B cell (primary cell): ENCODE measurements around the gene ENDOV. TPM values are rescaled to one million over a fixed set of nuclear protein-coding genes. Genes with fewer than 3 reads are reported as not detected.

Experiments
- ATAC-seq: fragments of 200-7000 bp; cut with Tn5 transposase; one replicate; pipeline ENCODE4 v1.10.0; 2021; ENCODE audit warnings: low read depth, mild to moderate bottlenecking, moderate number of reproducible peaks, moderate library complexity
- CTCF ChIA-PET: fragments of 350-600 bp; sonication (Branson Sonifier 250); formaldehyde crosslinking; loops from one replicate; lab custom pipeline; 2021; ENCODE audit warnings: antibody characterized with exemption, inconsistent platforms; lab: Charles Lee
- POLR2A ChIA-PET: fragments of 350-600 bp; sonication (Branson Sonifier 250); formaldehyde crosslinking; loops from one replicate; lab custom pipeline; 2021; ENCODE audit warnings: antibody characterized with exemption; lab: Charles Lee
- DNase-seq: peaks from one replicate; pipeline ENCODE4 v3.0.0; 2013
- H2AFZ ChIP-seq: 2 replicates; pipeline ENCODE4 v1.6.1; 2012; ENCODE audit warnings: mild to moderate bottlenecking, low read depth, low read length; ENCODE audit not compliant: insufficient read depth, poor library complexity, severe bottlenecking
- H3K27ac ChIP-seq, 2 donors: 1 replicate in 1 of 2; 2 replicates in 1 of 2; pipeline ENCODE4 v1.5.1; 2012 to 2013; ENCODE audit warnings: low read length in 2 of 2, mild to moderate bottlenecking in 2 of 2, moderate library complexity in 1 of 2
- H3K27me3 ChIP-seq, 4 experiments: fragments of 200-600 bp in 1 of 4; sonication (generic) in 1 of 4; replicated peaks in 1 of 4; 1 replicate in 2 of 4; 2 replicates in 2 of 4; pipeline versions ENCODE4 v1.6.1 to v1.7.0; 2013 to 2016; ENCODE audit warnings: low read length in 3 of 4, mild to moderate bottlenecking in 2 of 4, mixed read lengths in 1 of 4, moderate library complexity in 1 of 4; ENCODE audit not compliant: insufficient read depth in 4 of 4, control insufficient read depth in 3 of 4; ENCODE audit errors: control extremely low read depth in 1 of 4
- H3K36me3 ChIP-seq, 2 experiments: replicated peaks in 1 of 2; 1 replicate in 1 of 2; 2 replicates in 1 of 2; pipeline versions ENCODE4 v1.6.1 to v1.7.1; 2013; ENCODE audit warnings: low read length in 1 of 2; ENCODE audit not compliant: insufficient read depth in 2 of 2, control insufficient read depth in 1 of 2; ENCODE audit errors: control extremely low read depth in 1 of 2, extremely low read depth in 1 of 2
- H3K4me1 ChIP-seq, 2 donors: fragments of 200-600 bp in 1 of 2; sonication (generic) in 1 of 2; 1 replicate in 1 of 2; 2 replicates in 1 of 2; pipeline versions ENCODE4 v1.5.1 to v1.6.1; 2013 to 2017; ENCODE audit warnings: low read length in 2 of 2; ENCODE audit not compliant: control insufficient read depth in 2 of 2, insufficient read depth in 2 of 2
- H3K4me2 ChIP-seq: replicated peaks from 2 replicates; pipeline ENCODE3; 2012; ENCODE audit warnings: mild to moderate bottlenecking, low read depth, low read length; ENCODE audit not compliant: poor library complexity, severe bottlenecking
- H3K4me3 ChIP-seq, 5 experiments: fragments of 200-600 bp in 1 of 5; sonication (generic) in 1 of 5; 1 replicate in 3 of 5; 2 replicates in 2 of 5; pipeline versions ENCODE4 v1.5.1 to v1.7.0; 2011 to 2016; ENCODE audit warnings: low read length in 4 of 5, mild to moderate bottlenecking in 4 of 5, low read depth in 2 of 5, control low read depth in 1 of 5, moderate library complexity in 1 of 5; ENCODE audit not compliant: insufficient read depth in 1 of 5; ENCODE audit errors: control extremely low read depth in 1 of 5, extremely low read depth in 1 of 5
- H3K79me2 ChIP-seq: fragments of 200-600 bp; sonication (generic); one replicate; pipeline ENCODE4 v1.6.0; 2016; ENCODE audit warnings: low read length; ENCODE audit not compliant: control insufficient read depth, insufficient read depth
- H3K9ac ChIP-seq: fragments of 200-600 bp; sonication (generic); 2 replicates; pipeline ENCODE4 v1.6.1; 2017; ENCODE audit warnings: mild to moderate bottlenecking, low read length, moderate library complexity
- H3K9me3 ChIP-seq, 3 donors: one replicate each; pipeline versions ENCODE4 v1.6.1 to v1.7.1; 2013; ENCODE audit warnings: low read length in 2 of 3; ENCODE audit not compliant: control insufficient read depth in 2 of 3, insufficient read depth in 1 of 3; ENCODE audit errors: control extremely low read depth in 1 of 3
- H4K20me1 ChIP-seq: 2 replicates; pipeline ENCODE4 v1.6.0; 2012; ENCODE audit warnings: mild to moderate bottlenecking, low read length; ENCODE audit not compliant: insufficient read depth, control insufficient read depth, poor library complexity, severe bottlenecking
- H3K27ac Mint-ChIP-seq: one replicate; pipeline ENCODE4 v1.8.0; 2021; ENCODE audit warnings: mixed read lengths
- H3K27me3 Mint-ChIP-seq: one replicate; pipeline ENCODE4 v1.8.0; 2021; ENCODE audit warnings: mixed read lengths
- H3K4me1 Mint-ChIP-seq: one replicate; pipeline ENCODE4 v1.8.0; 2021; ENCODE audit warnings: mixed read lengths
- H3K4me3 Mint-ChIP-seq: one replicate; pipeline ENCODE4 v1.8.0; 2021; ENCODE audit warnings: mixed read lengths
- H3K9me3 Mint-ChIP-seq: one replicate; pipeline ENCODE4 v1.8.0; 2022; ENCODE audit warnings: mixed read lengths; ENCODE audit not compliant: insufficient read depth
- CTCF ChIP-seq: fragments of 200-600 bp; IDR thresholded peaks from one replicate; pipeline ENCODE4 v1.8.0; 2022; ENCODE audit warnings: antibody characterized with exemption, mild to moderate bottlenecking
- EZH2 ChIP-seq: IDR thresholded peaks from 2 replicates; pipeline ENCODE4 v1.6.1; 2012; ENCODE audit warnings: borderline replicate concordance, low read depth, mild to moderate bottlenecking, moderate library complexity, low read length; ENCODE audit not compliant: insufficient read depth, poor library complexity, severe bottlenecking
- WGBS: methylation state at CpG from one replicate; pipeline ENCODE4 v1.1.5; 2013; ENCODE audit warnings: missing lambda C conversion rate; ENCODE audit not compliant: insufficient coverage; 5-methylcytosine and 5-hydroxymethylcytosine counted together
- intact Hi-C: fragments of 100-400 bp; cut with micrococcal nuclease; formaldehyde crosslinking; loops from one replicate; pipeline ENCODE4 v1.10.0; 2022
- polyA plus RNA-seq: library from polyadenylated mRNA; depleted of rRNA; stranded (reverse); fragments of >200 nt; gene quantifications from 2 replicates; pipeline ENCODE4 v1.2.3, GENCODE V29; 2012
- total RNA-seq, 2 donors: library from RNA; stranded (reverse); fragments of 120-200 nt in 1 of 2; gene quantifications; 1 replicate in 1 of 2; 2 replicates in 1 of 2; pipeline versions ENCODE4 v1.2.3 to v1.2.4, GENCODE V29; 2013 to 2022

The ENDOV gene
- total and polyA plus RNA-seq, 2 donors (not counting 1 experiment from before 2014, with no cell fraction given): 25.3 to 49.5 TPM

GRCh38 chr17:80482555-80483308 is 67.8 kb downstream of the ENDOV start:
- Histone ChIP-seq H3K27me3 (peaks cover 0 to 52% (median 18%) of the 10 kb centered on the region in 4 experiments), H3K4me3 (no peak overlapping the region), H3K4me2 (no peak overlapping the region), H3K79me2 (no peaks in the 10 kb centered on the region), H3K27ac (no peak overlapping the region), H3K36me3 (no peaks in the 10 kb centered on the region), H3K9me3 (peaks cover 0 to 22% (median 0%) of the 10 kb centered on the region in 3 donors), H3K4me1 (peaks cover 19 to 20% of the 10 kb centered on the region in 2 donors), H4K20me1 (no peaks in the 10 kb centered on the region), H2AFZ (no peak overlapping the region), H3K9ac (no peak overlapping the region)
- Mint-ChIP-seq H3K9me3 (no peaks in the 10 kb centered on the region), H3K27me3 (peaks cover 50% of the 10 kb centered on the region), H3K4me3 (no peak overlapping the region), H3K27ac (no peak overlapping the region), H3K4me1 (peaks cover 13% of the 10 kb centered on the region)
- 74% methylated on average over 16 of the region's 16 CpGs for WGBS
- no peak for ATAC-seq
- POLR2A ChIA-PET: no interaction called here
- TF ChIP-seq CTCF (no peak), EZH2 (no peak)
- no peak for DNase-seq
- intact Hi-C loops: no loop called here
- CTCF ChIA-PET: no interaction called here

GRCh38 chr17:80485846-80486245 is 70.9 kb downstream of the ENDOV start:
- H3K79me2 ChIP-seq: no peaks in the 10 kb centered on the region
- CTCF ChIA-PET: no interaction called here
- H2AFZ ChIP-seq: no peak overlapping the region
- no peak for TF ChIP-seq EZH2
- intact Hi-C loops: no loop called here
- peak; percentile 60 for DNase-seq
- Mint-ChIP-seq H3K9me3 (no peaks in the 10 kb centered on the region), H3K4me1 (peaks cover 6% of the 10 kb centered on the region), H3K27ac (no peak overlapping the region), H3K4me3 (peak overlapping the region; percentile 32), H3K27me3 (peaks cover 39% of the 10 kb centered on the region)
- H3K4me3 ChIP-seq: no peak overlapping the region
- no peaks in the 10 kb centered on the region for H3K36me3 ChIP-seq
- peaks cover 0 to 32% (median 9%) of the 10 kb centered on the region in 4 experiments for H3K27me3 ChIP-seq
- POLR2A ChIA-PET: no interaction called here
- H3K4me1 ChIP-seq: peaks cover 5 to 7% of the 10 kb centered on the region in 2 donors
- H3K4me2 ChIP-seq: no peak overlapping the region
- H3K9me3 ChIP-seq: peaks cover 0 to 11% (median 0%) of the 10 kb centered on the region in 3 donors
- no peaks in the 10 kb centered on the region for H4K20me1 ChIP-seq
- no peak overlapping the region for H3K27ac ChIP-seq
- peak; percentile 88 for ATAC-seq
- no peak overlapping the region for H3K9ac ChIP-seq
- WGBS: 30% methylated on average over 6 of the region's 10 CpGs
